ENCODE measurements around the gene HDAC4.
"Not testable (repeated sequence)": the region's sequence is repeated elsewhere in the genome, so short reads cannot be mapped to it uniquely, and the experiment has no call there.

HDAC4 gene

DNA sequence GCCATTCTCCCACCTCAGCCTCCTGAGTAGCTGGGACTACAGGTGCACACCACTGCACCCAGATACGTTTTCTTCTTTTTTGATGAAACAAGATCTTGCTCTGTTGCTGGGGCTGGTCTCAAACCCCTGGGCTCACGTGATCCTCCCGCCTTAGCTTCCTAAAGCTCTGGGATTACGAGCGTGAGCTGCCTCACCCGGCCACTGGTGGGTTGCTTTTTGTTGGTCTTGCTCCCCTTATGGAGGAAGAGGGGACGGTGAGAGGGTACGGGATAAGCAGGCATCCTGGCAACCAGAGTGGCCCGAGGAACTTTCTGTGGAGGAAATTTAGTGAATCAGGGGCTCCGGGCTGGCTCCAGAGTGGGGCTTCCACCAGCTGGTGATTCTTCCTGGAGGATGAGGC is 222.3 kb downstream of the HDAC4 start:
- DNase-seq = no peak

DNA sequence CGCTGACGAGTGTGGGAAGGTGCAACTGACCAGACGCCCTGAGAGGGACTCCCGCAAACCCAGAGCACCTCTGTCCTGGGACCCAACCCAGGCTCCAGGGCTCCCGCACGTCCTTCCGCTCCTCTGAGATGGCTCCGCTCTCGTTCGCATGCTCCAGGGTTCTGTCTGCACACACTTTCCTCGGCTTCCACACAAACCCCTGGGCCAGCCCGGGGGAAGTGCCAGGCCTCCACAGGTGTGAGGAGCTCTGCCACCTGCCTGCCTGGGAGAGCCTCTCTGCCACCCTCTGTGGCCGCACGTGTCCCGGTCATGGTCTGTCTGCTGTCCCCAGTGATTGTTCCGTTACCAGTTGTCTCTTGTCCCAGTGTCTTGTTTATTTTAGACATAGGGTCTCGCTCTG is 222.9 kb downstream of the HDAC4 start:
- no peak for DNase-seq

DNA sequence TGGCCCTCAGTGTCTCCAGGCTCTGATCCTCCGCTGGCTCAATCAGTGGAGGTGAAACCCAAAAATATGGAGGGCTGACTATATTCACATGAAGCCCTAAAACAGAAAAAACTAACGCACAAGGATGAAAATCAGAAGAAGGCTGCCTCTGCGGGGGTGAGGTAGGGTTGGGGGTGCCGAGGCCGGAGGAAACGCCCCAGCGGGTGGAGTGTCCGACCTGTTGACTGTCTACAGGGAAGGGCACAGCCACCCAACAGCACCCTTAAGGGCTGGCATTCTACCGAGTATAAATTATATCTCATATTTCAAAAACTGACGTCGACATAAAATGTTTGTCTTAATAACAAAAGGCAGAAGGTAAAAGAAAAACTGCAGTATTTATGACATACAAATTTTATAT is 223.5 kb downstream of the HDAC4 start:
- DNase-seq = no peak

DNA sequence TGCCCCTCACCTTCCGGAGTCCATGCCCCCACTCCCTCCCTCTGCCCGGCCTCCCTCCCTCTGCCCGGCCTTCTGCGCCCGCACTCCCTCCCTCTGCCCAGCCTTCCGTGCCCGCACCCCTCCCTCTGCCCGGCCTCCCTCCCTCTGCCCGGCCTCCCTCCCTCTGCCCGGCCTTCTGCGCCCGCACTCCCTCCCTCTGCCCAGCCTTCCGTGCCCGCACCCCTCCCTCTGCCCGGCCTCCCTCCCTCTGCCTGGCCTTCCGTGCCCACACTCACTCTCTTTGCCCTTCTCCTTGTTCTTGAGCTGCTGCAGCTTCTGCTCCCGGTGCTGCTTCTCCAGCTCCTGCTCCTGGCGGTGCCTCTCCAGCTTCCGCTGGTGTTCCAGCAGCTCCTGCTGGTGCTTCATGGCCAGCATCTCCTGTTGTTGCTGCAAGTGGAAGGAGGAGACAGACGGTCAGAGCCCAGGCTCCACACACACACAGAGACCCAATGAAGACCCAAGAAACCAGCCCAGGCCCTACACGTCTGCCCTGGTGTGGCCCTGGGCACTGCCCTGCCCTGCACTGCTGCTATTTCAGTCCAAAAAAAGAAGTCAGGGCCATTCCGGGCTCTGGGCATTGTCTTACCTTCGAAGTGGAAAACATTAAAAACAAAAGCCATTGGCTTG is 224.5 kb downstream of the HDAC4 start:
- not testable (repeated sequence) for DNase-seq

DNA sequence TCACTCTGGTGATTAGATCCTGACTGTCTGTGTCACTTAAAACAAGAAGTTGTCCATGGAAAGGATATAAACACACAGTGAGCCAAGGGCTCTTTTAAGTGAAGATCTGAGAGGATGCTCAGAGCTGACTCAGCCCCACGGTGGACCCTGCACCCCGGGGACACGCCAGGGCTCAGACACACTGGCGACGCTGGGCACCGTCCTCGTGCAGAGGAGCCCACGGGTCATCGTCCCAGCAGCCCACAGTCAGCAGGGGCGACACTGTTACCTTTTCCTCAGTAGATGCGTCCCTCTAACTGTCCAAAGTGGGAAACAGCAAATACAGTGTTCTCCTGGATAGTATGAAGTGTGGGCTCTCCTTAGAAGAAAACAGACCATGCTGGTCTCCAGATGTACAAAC is 225.6 kb downstream of the HDAC4 start:
- DNase-seq = no peak

DNA sequence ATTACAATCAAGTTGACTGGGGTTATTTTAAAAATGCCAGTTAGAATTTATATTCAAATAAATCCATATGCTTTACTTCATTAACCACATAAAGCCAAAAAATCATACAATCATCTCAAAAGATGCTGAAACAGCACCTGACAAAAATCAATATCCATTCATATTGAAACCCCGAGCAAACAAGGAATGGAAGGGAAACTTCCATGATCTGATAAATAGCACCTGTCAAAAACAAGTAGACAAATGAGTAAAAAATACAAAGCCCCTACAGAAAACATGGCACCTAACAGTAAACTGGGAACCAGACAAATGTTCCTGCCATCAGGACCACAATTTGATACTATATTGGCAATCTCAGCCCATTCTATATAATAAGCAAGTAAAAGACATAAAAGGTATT is 227.5 kb downstream of the HDAC4 start:
- DNase-seq = no peak

DNA sequence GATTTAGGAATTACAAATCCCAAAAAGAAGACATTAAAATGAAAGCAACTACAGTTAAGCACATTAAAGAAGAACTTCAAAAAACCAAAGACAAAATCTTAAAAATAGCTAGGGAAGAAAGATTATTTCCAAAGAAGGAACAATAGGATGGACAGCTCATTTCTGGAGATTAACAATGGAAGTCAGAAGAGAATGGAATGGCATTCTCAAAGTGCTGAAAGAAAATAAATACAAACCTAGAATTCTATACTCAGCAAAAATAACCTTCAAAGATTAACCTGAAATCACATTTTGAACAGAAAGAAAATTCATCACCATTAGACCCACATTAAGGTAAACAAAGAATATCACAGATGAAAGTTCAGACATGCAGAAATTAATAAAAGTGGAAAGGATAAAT is 229.2 kb downstream of the HDAC4 start:
- DNase-seq = no peak

DNA sequence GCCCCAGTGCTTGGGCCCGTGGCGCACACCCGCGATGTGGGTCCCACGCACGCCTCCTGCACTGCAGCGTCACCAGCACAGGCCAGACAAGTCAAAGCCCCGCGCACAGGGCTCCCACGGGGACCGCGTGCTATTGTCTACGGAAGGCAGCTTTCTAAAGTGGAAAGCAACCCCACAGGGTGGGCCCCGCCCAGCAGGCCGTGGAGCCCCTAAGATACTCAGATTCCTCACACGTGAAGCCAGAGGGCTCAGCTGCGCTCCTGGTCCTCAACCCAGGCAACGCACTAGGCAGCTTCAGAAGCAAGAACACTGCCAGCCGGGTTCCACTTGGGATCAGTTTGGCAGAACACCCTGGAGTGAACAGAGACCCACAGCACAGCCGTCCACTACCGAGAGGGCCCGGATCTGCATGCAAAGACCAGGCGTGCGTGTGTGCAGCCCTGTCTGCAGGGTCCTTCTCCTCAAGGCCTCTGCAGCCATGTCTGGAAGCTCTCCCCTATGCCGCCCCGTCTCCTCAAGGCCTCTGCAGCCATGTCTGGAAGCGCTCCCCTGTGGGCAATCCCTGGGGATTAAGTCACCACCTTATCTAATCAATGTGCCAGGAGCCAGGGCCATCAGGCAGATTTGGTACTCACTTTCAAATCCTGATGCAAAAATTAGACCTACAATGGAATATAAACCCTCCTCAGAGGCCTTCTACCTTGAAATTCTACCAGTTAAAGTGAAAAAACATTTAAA is 231.3 kb downstream of the HDAC4 start:
- DNase-seq = no peak

DNA sequence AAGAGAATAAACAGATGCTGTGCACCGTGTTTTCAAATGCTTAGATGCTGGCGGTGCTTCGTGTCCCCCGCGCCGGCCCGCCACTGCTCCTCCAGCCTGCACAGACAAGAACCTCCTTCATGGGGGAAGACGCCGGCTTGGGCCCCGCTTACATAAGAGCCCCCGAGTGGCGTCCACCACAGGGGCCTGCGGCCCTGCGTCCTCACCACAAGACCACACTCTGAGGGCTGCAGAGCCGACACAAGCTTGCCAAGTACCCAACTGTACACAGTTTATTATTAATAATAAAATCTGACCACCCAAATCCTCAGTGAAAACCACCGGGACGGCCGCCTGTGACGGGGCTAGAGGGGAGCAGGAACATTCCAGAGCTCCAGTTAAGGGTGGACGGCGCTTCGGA is 232.2 kb downstream of the HDAC4 start:
- no peak for DNase-seq

DNA sequence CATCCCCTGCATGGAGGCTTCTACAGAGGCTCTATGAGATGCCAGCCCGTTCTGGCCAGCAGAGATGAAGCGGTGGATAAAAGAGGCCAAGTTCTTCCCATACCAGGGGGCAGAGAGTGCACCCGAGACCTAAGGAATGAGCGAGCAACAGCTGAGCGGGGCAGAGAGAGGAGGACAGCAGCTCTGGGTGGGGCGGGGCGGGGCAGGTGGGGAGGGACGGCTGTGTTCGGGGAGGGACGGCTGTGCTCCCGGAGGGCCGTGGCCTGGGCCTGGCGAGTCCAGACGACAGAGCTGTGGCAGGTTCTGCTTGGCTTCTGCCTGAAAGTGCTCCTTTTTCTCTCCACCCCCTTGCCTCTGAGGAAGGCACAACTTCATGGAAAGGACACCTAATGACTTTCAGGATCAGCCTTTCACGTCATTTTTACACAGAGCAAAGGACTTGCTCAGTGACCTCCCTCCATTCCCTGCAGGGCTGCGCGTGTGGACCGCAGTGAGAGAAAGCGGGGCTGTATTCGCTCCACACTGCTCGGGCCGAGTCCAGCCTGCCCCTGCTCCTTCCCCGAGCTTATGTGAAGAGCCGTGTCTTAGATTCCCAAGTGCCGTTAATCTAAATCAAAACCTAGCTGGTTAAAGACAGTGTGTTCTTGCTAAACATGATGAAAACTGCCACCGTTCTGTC is 232.9 kb downstream of the HDAC4 start:
- no peak for DNase-seq

DNA sequence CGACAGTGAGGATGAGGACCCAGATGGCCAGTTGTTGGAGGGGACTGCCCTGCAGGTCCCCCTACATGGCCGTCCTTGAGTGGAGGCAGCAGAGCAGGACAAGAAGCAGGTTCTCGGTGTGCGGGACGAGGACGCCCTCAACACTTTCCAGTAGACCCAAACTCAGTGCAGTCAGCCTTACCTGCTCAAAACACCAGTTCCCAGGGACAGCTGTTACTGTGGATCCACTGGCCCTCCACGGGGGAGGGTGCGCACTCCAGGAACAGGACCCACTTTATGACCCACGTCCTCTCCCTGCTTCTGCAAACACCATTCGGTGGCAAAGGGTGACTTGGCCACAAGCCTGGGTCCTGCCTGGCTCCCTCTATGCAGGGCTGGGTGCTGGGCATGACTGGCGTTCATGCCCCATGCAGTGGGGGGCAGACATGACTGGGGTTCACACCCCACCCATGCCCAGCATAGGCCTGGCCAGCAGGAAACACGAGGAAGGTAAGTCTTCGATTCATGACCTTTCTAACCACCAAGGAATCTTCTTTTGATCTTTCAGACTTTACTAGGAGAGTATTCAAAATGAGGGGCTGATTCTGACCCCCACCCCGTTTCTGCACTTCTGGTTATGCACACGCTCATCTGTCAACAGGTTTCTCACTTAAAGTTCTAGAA is 233.7 kb downstream of the HDAC4 start:
- DNase-seq = no peak

DNA sequence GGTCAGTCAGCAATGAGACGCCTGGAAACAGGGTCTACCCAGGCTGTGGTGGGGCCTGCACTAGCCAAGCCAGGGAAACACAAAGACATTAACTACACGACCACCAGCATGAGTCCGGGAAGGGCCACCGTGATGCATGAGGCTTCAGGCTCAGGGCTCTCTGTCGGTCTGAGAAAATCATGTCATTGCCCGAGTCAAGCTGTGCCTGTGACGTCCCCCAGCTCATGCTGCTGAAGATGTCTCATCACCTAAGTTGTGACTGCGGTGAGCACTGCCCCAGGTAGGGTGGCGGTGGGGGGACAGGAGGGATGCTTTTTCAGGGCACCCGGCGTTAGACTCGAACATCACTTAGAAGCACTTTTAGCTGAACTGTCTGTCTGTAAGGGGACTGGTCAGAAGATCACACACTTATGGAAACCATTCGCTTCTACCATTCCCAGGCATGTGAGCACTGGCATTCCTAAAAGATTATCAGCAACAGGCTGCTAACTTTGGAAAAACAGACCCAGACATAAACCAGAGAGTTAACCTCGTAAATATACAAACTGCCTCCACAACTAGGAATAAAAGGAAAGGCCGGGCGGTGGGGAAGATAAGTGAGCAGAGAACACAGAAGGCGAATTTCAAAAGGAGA is 234.5 kb downstream of the HDAC4 start:
- no peak for DNase-seq

DNA sequence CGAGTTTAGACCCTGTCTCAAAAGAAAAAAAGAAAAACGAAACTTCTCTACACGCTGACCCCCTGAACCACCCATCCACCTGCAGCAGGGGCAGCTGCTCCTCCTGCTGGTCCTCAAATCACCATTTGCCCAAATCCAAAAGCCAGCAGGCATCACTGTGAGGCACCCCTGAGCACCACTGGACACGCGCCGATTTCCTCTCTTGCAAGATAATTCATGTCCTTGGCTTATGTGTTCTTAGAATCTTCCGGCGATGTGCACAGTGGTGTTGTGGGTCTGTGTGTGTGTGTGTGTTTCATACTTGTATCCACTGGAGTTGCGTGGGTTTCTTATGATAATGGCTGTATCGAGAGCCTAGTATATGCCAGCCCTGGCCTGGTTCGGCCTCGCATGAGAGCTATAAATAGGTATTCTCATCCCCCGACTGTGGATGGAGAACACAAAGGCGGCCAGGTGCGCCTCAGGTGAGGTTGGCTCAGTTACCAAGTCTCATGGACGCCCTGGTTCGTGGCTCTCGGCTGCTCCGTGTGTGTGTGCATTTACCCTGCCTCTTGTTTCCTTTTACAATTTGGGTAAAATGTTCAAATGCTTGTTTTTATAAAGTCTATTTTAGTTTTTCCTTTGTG is 235.5 kb downstream of the HDAC4 start:
- DNase-seq = no peak

DNA sequence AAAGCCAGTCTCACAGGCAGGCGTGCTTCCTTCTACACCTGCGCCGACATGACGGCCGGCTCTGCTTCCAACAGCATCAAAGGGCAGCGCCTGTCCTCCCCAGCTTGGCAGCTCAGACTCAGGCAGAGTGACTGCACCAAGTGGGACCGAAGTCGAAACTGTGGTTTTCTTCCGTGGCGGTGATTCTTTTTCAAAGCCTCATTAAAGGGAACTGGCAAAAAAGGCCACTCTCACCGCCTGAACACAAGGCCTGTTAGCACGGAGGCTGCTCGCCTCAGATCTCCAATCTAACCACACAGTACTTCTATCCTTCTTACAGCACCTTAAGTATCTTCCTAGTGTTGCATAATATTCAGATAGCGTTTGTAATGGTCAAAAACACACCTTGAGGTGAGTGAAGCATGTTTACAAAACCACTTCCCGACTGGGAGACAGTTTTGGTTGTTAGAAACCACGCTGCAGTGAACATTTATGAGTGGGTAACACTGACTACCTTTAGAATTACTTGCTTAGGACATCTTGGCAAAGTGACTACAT is 236.4 kb downstream of the HDAC4 start:
- DNase-seq = no peak

DNA sequence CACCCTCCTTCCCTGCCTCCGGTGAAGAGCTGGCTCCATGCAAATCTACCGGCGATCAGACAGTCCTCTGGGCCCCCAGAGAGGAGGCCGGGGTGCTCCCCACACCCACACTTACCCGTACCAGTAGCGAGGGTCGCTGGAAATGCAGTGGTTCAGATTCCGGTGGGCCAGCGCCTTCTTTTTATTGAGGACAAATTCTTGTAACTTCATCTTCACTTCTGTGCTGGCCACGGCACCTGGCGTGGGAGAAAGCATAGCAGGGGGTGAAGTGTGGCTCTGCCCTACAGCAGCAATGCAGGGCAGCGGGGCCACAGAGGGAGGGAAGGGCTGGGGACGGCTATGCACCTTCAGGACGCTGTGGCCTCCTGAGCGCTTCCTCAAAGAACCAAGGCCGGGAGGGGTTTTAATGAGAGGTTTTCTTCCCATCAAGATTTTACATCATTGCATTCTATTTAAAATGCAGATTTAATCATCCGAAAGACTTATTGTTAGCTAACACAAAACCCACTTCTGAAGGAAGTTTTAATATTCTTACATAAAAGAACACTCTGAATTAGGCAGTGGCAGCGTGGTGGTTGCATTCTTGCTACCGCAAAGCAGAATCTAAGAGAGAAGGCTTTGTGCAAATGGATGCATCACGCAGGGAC is 237.0 kb downstream of the HDAC4 start:
- DNase-seq = no peak

DNA sequence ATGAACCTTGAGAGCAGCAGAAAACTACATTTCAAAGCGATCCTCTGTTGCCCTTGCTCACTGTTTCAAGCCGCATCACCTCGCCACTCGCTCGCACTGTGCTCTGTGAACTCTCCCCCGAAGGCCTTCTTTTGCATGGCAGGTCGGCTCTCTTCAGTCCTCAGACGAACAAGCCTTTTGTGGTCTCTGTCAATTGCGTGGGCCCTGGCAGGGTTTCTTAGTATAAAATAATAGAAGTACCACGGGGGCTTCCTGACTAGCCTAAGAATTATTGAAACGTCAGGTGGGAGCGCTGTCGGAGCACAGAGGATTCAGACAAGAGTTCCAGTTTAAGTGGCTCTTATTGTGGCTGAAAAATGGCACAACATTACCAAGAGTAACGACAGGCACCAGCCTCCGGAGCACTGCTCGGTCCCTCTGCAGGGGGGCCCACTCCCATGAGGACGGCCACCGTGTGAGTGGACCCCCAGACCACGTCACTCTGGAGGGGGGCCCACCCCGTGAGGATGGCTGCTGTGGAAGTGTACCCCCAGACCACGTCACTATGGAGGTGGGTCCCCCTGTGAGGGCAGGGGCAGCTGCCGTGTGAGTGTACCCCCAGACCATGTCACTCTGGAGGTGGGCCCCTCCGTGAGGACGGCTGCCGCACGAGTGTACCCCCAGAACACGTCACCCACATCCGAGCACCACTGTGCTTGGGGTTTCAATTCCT is 237.7 kb downstream of the HDAC4 start:
- no peak for DNase-seq

DNA sequence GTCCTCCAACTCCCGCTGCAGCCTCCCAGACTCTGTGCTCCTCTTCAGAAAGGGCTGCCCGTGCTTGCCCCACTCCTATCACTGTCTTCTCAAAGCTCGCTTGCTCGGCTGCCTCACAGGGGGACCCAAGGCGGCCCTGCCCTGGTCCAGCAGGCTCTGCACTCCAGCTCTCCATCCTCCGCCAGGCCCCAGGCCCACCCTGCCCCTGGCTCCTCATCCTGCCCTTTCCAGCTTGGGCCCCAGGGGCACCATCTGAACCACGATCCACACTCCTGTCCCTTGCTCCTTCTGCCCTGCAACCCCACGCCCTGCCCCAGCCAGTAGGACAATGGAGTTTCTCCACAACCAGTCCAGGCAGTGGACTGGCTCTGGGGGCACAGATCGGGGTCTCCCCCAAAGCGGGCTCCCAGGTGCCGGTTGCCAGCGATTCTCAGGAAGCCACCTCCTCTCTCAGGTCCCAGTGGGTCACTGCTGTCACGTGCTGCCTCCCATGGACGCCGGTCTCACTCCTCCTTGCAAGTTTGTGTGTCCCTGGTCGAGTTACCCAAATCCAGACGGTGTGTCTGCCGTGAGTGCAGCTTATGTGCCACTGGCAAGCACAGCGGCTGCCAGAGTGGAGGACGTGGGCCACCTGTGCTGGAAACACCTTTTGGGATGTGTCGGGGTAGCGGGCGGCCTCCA is 238.5 kb downstream of the HDAC4 start:
- no peak for DNase-seq

DNA sequence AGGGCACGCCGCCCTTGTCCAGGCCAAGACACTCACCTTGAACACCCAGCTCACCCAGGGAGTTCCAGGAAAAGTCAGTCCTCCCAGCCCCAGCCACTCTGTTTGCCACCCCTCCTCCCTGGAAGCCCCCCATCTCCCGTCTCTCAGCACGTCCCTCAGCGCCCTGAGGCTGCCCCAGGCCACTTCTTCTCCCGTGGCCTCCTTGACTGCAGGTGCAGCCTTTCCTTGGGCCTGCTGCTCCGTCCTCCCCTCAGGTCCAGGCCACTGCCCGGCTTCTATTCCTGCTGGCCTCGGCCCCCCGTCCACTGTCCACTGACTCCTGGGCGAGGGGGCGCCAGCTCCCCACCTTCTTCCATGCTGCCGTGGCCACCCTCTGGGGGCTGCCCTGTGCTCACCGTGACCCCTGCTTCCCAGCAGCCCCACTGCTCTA is 239.1 kb downstream of the HDAC4 start:
- no peak for DNase-seq

DNA sequence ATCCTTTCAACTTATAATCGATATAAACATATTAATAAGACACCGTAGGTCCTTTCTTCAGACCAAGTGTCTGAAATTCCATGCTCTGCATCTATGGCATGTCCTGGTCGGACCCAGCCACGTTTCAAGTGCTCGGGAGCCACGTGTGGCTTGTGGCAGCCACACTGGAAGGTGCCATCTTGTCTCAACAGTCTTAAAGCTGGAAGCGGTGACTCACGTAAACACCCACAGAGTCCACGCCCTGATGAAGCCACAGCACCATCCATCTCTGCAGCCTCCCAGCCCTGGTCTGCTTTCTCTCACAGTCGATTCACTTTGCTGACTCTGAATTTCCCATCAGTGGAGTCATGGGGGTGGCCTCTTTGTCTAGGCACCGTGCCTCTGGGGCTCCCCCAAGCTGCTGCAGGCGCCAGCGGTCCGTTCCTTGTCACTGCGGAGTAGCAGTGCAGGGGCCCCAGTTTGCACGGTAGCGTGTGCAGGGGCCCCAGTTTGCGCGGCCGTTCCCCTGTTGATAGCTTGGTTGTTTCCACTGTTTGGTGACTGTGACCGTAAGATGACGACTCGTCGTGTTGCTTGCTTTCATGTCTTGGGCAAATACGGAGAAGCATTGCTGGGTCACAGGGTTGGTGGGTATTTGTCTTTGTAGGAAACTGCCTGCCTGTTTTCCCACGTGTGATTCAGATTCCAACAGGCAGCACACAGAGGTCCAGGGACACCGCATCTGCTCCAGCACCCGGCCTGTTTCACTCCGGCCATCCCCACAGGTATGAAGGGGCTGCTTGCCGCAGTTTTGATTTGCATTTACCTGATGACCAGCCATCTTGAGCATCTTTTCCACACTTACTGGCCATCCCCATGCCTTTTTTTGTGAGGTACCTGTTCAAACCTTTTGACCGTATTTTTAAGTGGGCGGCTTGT is 240.3 kb downstream of the HDAC4 start:
- no peak for DNase-seq
